IMR-90 (cell line): Measurements from ENCODE around the gene MMAB. TPM values are rescaled to one million over a fixed set of nuclear protein-coding genes. Genes with fewer than 3 reads are reported as not detected.

Experiments used
- ATAC-seq: fragments of 200-7000 bp; cut with Tn5 transposase; 2 replicates; pipeline ENCODE4 v1.9.1; 2020; ENCODE audit warnings: low read depth, mild to moderate bottlenecking, moderate library complexity
- BruUV-seq: library from RNA; stranded (reverse); fragments of 400-500 nt; replicated peaks from 2 replicates; lab custom pipeline; 2021; lab: Mats Ljungman, UMichigan
- CTCF ChIA-PET: fragments of 300-600 bp; formaldehyde crosslinking; extraction: SDS; loops from one replicate; lab custom pipeline; 2021; ENCODE audit warnings: antibody characterized with exemption; lab: Yijun Ruan, JAX
- POLR2A ChIA-PET: fragments of 300-600 bp; sonication (Branson Sonifier 250); formaldehyde crosslinking; loops from one replicate; lab custom pipeline; 2022; ENCODE audit warnings: antibody characterized with exemption; ENCODE audit not compliant: unreplicated experiment; lab: Charles Lee
- DNase-seq: peaks from one replicate; pipeline ENCODE4 v3.0.0; 2013
- H2AFZ ChIP-seq: replicated peaks from 2 replicates; pipeline ENCODE3; 2013; ENCODE audit warnings: low read length, mild to moderate bottlenecking; ENCODE audit not compliant: poor library complexity
- H2AK5ac ChIP-seq: 2 replicates; pipeline ENCODE4 v1.6.1; 2013; ENCODE audit warnings: low read depth, low read length, inconsistent platforms
- H2AK9ac ChIP-seq: replicated peaks from 2 replicates; pipeline ENCODE3; 2013; ENCODE audit warnings: mild to moderate bottlenecking, low read depth, low read length, moderate library complexity; ENCODE audit not compliant: poor library complexity
- H2BK120ac ChIP-seq: 2 replicates; pipeline ENCODE4 v1.6.1; 2013; ENCODE audit warnings: low read depth, low read length, inconsistent platforms
- H2BK15ac ChIP-seq: 3 replicates; pipeline ENCODE4 v1.6.1; 2013; ENCODE audit warnings: low read depth, low read length, inconsistent platforms
- H2BK20ac ChIP-seq: 2 replicates; pipeline ENCODE4 v1.6.1; 2013; ENCODE audit warnings: low read depth, mild to moderate bottlenecking, inconsistent platforms, low read length, moderate library complexity
- H2BK5ac ChIP-seq: 2 replicates; pipeline ENCODE4 v1.6.1; 2013; ENCODE audit warnings: mild to moderate bottlenecking, low read depth, low read length, inconsistent platforms; ENCODE audit not compliant: poor library complexity, severe bottlenecking
- H3K14ac ChIP-seq: replicated peaks from 2 replicates; pipeline ENCODE4 v1.6.1; 2013; ENCODE audit warnings: low read depth, low read length, inconsistent platforms
- H3K18ac ChIP-seq: 2 replicates; pipeline ENCODE4 v1.6.1; 2013; ENCODE audit warnings: low read depth, low read length, control low read depth
- H3K23ac ChIP-seq: 2 replicates; pipeline ENCODE4 v1.6.1; 2013; ENCODE audit warnings: low read depth, low read length, inconsistent platforms
- H3K27ac ChIP-seq: 2 replicates; pipeline ENCODE4 v1.5.1; 2013; ENCODE audit warnings: mild to moderate bottlenecking, control low read depth, low read length; ENCODE audit not compliant: insufficient read depth
- H3K27me3 ChIP-seq: 2 replicates; pipeline ENCODE4 v1.6.1; 2013; ENCODE audit warnings: low read length; ENCODE audit not compliant: control insufficient read depth, insufficient read depth
- H3K36me3 ChIP-seq: 2 replicates; pipeline ENCODE4 v1.6.1; 2013; ENCODE audit warnings: low read length, mixed read lengths; ENCODE audit not compliant: control insufficient read depth, insufficient read depth
- H3K4ac ChIP-seq: 2 replicates; pipeline ENCODE4 v1.6.1; 2013; ENCODE audit warnings: low read depth, low read length, inconsistent platforms
- H3K4me1 ChIP-seq: 2 replicates; pipeline ENCODE4 v1.6.1; 2013; ENCODE audit warnings: low read length, mixed read lengths; ENCODE audit not compliant: control insufficient read depth, insufficient read depth
- H3K4me2 ChIP-seq: 2 replicates; pipeline ENCODE4 v1.6.1; 2013; ENCODE audit warnings: low read depth, mild to moderate bottlenecking, control low read depth, low read length, moderate library complexity
- H3K4me3 ChIP-seq: 2 replicates; pipeline ENCODE4 v1.5.1; 2013; ENCODE audit warnings: low read depth, mild to moderate bottlenecking, control low read depth, low read length, moderate library complexity; ENCODE audit not compliant: insufficient read depth
- H3K56ac ChIP-seq: 2 replicates; pipeline ENCODE4 v1.6.1; 2013; ENCODE audit warnings: low read length, inconsistent platforms; ENCODE audit not compliant: insufficient read depth; ENCODE audit errors: extremely low read depth
- H3K79me1 ChIP-seq, 2 experiments: 2 replicates each; pipeline ENCODE4 v1.6.1; 2013; ENCODE audit warnings: low read length in 2 of 2, inconsistent platforms in 1 of 2, low read depth in 1 of 2
- H3K9ac ChIP-seq: 2 replicates; pipeline ENCODE4 v1.6.1; 2013; ENCODE audit warnings: low read depth, low read length, control low read depth
- H3K9me1 ChIP-seq: 2 replicates; pipeline ENCODE4 v1.6.1; 2013; ENCODE audit warnings: low read length, inconsistent platforms; ENCODE audit not compliant: insufficient read depth
- H3K9me3 ChIP-seq: 2 replicates; pipeline ENCODE4 v1.6.1; 2013; ENCODE audit warnings: low read length; ENCODE audit not compliant: control insufficient read depth, insufficient read depth
- H4K20me1 ChIP-seq: 2 replicates; pipeline ENCODE4 v1.6.1; 2013; ENCODE audit warnings: low read length, inconsistent platforms; ENCODE audit not compliant: insufficient read depth
- H4K5ac ChIP-seq: 2 replicates; pipeline ENCODE4 v1.6.1; 2013; ENCODE audit warnings: mild to moderate bottlenecking, low read depth, low read length, control low read depth
- H4K8ac ChIP-seq, 2 experiments: 2 replicates each; pipeline ENCODE4 v1.6.1; 2013; ENCODE audit warnings: low read depth in 2 of 2, low read length in 2 of 2, control low read depth in 1 of 2, inconsistent platforms in 1 of 2
- H4K91ac ChIP-seq: 2 replicates; pipeline ENCODE4 v1.6.1; 2013; ENCODE audit warnings: low read depth, low read length, inconsistent platforms; ENCODE audit not compliant: insufficient read depth
- BHLHE40 ChIP-seq: fragments of 150-350 bp; IDR thresholded peaks from 2 replicates; pipeline ENCODE4 v1.6.1; 2016; ENCODE audit warnings: mild to moderate bottlenecking, low read depth, low read length
- CHD1 ChIP-seq: IDR thresholded peaks from 2 replicates; pipeline ENCODE4 v1.6.1; 2012; ENCODE audit warnings: low read depth, low read length, improper control_type of control experiment
- MXI1 ChIP-seq: IDR thresholded peaks from 2 replicates; pipeline ENCODE4 v1.6.1; 2012; ENCODE audit warnings: low read depth, mild to moderate bottlenecking, low read length, moderate library complexity, borderline replicate concordance
- NFE2L2 ChIP-seq: fragments of 150-350 bp; IDR thresholded peaks from 2 replicates; pipeline ENCODE4 v1.6.1; 2016; ENCODE audit warnings: low read depth, mild to moderate bottlenecking, low read length
- POLR2A ChIP-seq: IDR thresholded peaks from 2 replicates; pipeline ENCODE4 v1.6.1; 2012; ENCODE audit warnings: mild to moderate bottlenecking, low read depth, low read length
- RAD21 ChIP-seq: IDR thresholded peaks from 2 replicates; pipeline ENCODE4 v1.6.1; 2012; ENCODE audit warnings: low read length, improper control_type of control experiment
- RCOR1 ChIP-seq: IDR thresholded peaks from 2 replicates; pipeline ENCODE4 v1.6.1; 2012; ENCODE audit warnings: mild to moderate bottlenecking, low read length, improper control_type of control experiment; ENCODE audit not compliant: insufficient replicate concordance
- WGBS, 2 experiments: methylation state at CpG; one replicate each; pipeline versions ENCODE4 v1.1.5 to v1.1.7; 2013; ENCODE audit warnings: missing lambda C conversion rate in 2 of 2; ENCODE audit not compliant: insufficient read length in 1 of 2; ENCODE audit errors: extremely low coverage in 2 of 2; 5-methylcytosine and 5-hydroxymethylcytosine counted together
- dilution Hi-C: fragments of 300-500 bp; cut with HindIII; formaldehyde crosslinking; loops from one replicate; pipeline ENCODE4 v1.14.3; 2018; ENCODE audit warnings: low sequenced_read_pairs; ENCODE audit not compliant: unreplicated experiment
- in situ Hi-C: fragments of 300-500 bp; cut with MboI; formaldehyde crosslinking; loops from 3 replicates; pipeline ENCODE4 v1.14.3; 2019; ENCODE audit warnings: low sequenced_read_pairs, inconsistent platforms, mixed read lengths
- intact Hi-C: fragments of 100-400 bp; cut with micrococcal nuclease; formaldehyde crosslinking; loops from 2 replicates; pipeline ENCODE4 v1.10.0; 2022
- polyA plus RNA-seq, 3 experiments: library from polyadenylated mRNA; depleted of rRNA; stranded (reverse); fragments of >200 nt; gene quantifications; 2 replicates each; pipeline ENCODE4 v1.2.3, GENCODE V29; 2012; ENCODE audit warnings: low replicate concordance in 1 of 3
- total RNA-seq: library from RNA; depleted of rRNA; stranded (reverse); fragments of >200 nt; gene quantifications from 2 replicates; pipeline ENCODE4 v1.2.3, GENCODE V29; 2012
- TF ChIP-seq, protein P1 (sequence below): fragments of 150-350 bp; IDR thresholded peaks from 2 replicates; pipeline ENCODE4 v1.6.1; 2017; ENCODE audit warnings: mild to moderate bottlenecking, antibody characterized with exemption, low read length, low read depth
- TF ChIP-seq, protein P2 (sequence below): fragments of 150-350 bp; IDR thresholded peaks from 2 replicates; pipeline ENCODE4 v1.6.1; 2016; ENCODE audit warnings: low read depth, mild to moderate bottlenecking, low read length, moderate library complexity, borderline replicate concordance
- TF ChIP-seq, protein P3 (sequence below): conservative IDR thresholded peaks from 2 replicates; pipeline ENCODE4 v1.5.1; 2012; ENCODE audit warnings: mild to moderate bottlenecking, low read depth, low read length, improper control_type of control experiment

Gene MMAB
- total and polyA plus RNA-seq, 2 of the 4 experiments (the other 2 are of a cell fraction): 16.5 to 16.9 TPM

DNA sequence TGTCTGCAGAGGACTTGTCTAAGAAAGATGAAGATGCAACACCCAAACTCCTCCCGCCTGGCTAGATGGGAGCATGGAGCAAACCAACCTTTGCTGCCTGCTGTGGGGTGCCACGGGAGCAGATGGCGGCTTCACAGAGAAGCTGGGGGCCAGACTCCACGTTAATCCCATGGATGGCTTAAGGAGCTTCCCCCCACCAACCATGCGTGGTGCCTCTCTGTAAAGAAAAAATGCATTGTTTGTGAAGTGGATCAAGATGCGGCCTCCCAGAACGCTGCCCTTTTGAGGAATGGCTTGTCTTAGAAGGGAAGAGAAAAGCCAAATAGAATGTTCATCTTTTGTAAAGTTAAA, 15.9 kb upstream of the MMAB start:
- H3K79me1 ChIP-seq: no peaks in the 10 kb centered on the region
- no peaks in the 10 kb centered on the region for H3K36me3 ChIP-seq
- 0 out of 2 replicates have a peak, but pooled peaks cover 4% of the 10 kb centered on the region for H3K9me1 ChIP-seq
- no peaks in the 10 kb centered on the region for H3K27me3 ChIP-seq
- H3K9me3 ChIP-seq: no peaks in the 10 kb centered on the region
- no peak overlapping the region for H3K56ac ChIP-seq
- DNase-seq (no peak), ATAC-seq (no peak)
- ChIA-PET POLR2A (no interaction called here), CTCF (interaction anchor here (0.9 kb wide), 1 partner anchor 9 kb away, joined by 7 read pairs; no protein-coding TSS in a partner anchor)
- H3K18ac ChIP-seq: no peak overlapping the region
- H3K4me1 ChIP-seq: no peaks in the 10 kb centered on the region
- intact Hi-C loops: no loop called here
- no peak overlapping the region for H3K4ac ChIP-seq
- TF ChIP-seq POLR2A: no peak
- TF ChIP-seq NFE2L2: no peak
- no peak for TF ChIP-seq RAD21
- TF ChIP-seq, protein P1, sequence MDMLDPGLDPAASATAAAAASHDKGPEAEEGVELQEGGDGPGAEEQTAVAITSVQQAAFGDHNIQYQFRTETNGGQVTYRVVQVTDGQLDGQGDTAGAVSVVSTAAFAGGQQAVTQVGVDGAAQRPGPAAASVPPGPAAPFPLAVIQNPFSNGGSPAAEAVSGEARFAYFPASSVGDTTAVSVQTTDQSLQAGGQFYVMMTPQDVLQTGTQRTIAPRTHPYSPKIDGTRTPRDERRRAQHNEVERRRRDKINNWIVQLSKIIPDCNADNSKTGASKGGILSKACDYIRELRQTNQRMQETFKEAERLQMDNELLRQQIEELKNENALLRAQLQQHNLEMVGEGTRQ: no peak
- no peak for TF ChIP-seq CHD1
- TF ChIP-seq MXI1: no peak
- no peak for TF ChIP-seq RCOR1
- TF ChIP-seq BHLHE40: no peak
- TF ChIP-seq, protein P2, sequence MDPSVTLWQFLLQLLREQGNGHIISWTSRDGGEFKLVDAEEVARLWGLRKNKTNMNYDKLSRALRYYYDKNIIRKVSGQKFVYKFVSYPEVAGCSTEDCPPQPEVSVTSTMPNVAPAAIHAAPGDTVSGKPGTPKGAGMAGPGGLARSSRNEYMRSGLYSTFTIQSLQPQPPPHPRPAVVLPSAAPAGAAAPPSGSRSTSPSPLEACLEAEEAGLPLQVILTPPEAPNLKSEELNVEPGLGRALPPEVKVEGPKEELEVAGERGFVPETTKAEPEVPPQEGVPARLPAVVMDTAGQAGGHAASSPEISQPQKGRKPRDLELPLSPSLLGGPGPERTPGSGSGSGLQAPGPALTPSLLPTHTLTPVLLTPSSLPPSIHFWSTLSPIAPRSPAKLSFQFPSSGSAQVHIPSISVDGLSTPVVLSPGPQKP: no peak
- TF ChIP-seq, protein P3, sequence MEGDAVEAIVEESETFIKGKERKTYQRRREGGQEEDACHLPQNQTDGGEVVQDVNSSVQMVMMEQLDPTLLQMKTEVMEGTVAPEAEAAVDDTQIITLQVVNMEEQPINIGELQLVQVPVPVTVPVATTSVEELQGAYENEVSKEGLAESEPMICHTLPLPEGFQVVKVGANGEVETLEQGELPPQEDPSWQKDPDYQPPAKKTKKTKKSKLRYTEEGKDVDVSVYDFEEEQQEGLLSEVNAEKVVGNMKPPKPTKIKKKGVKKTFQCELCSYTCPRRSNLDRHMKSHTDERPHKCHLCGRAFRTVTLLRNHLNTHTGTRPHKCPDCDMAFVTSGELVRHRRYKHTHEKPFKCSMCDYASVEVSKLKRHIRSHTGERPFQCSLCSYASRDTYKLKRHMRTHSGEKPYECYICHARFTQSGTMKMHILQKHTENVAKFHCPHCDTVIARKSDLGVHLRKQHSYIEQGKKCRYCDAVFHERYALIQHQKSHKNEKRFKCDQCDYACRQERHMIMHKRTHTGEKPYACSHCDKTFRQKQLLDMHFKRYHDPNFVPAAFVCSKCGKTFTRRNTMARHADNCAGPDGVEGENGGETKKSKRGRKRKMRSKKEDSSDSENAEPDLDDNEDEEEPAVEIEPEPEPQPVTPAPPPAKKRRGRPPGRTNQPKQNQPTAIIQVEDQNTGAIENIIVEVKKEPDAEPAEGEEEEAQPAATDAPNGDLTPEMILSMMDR: no peak
- H2BK120ac ChIP-seq: no peak overlapping the region
- in situ Hi-C loops: no loop called here
- dilution Hi-C loops: no loop called here
- H2BK20ac ChIP-seq: no peak overlapping the region
- no peak overlapping the region for H2BK5ac ChIP-seq
- WGBS, 2 experiments: no CpG with 5 or more reads among the region's 7 CpGs
- H2AK5ac ChIP-seq: no peak overlapping the region
- no peak overlapping the region for H4K5ac ChIP-seq
- H4K91ac ChIP-seq: no peak overlapping the region
- H2AK9ac ChIP-seq: no peak overlapping the region
- no TSS peak for BruUV-seq
- no peak overlapping the region for H3K4me3 ChIP-seq
- no peaks in the 10 kb centered on the region for H4K20me1 ChIP-seq
- H4K8ac ChIP-seq: no peak overlapping the region
- no peak overlapping the region for H2BK15ac ChIP-seq
- no peak overlapping the region for H2AFZ ChIP-seq
- H3K27ac ChIP-seq: no peak overlapping the region
- H3K23ac ChIP-seq: no peak overlapping the region
- H3K4me2 ChIP-seq: no peak overlapping the region
- H3K14ac ChIP-seq: no peak overlapping the region
- no peak overlapping the region for H3K9ac ChIP-seq
